ENCODE data around the gene CRISPLD2.

CRISPLD2 gene

DNA sequence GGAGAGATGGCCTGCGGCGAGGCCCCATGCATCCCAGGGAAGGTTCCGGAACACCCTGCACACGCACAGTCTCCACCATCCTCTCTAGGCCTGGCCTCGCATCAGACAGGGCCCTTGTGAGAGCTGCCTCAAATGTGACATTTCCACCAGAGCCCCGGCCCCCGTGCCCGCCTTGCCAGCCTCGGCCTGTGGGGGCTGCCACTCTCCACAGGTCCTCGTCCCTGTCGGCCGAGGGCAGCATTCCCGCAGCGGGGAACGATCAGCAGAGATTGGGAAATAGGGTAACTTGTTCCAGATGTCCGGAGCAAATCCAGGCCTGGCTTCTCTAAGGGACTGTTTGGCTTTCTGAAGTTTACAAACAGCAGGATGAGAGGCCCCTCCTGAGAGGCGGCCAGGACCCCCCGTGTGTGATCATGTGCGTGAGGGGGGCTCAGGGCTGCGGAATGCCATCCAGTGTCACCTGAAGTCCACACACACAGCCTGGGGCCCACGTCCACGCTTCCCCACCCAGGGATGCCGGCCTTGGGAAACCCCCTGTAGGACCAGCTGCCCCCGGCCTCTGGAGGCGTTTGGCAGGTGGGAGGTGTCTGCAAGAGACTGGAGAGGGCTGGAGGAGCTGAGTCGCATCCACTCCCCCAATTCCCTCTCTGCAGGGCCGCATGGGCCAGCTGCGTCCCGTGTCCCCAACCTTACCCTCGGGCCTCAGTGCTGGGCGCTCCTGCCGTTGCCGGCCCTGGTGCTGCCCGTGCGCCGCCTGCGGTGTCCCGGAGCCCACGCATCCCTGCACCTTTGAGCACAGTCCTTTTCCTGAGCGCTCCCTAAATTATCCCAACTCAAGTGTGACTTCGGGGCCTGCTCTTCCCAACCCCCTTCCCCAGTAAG is 121.1 kb downstream of the CRISPLD2 start:
- no peak for DNase-seq

DNA sequence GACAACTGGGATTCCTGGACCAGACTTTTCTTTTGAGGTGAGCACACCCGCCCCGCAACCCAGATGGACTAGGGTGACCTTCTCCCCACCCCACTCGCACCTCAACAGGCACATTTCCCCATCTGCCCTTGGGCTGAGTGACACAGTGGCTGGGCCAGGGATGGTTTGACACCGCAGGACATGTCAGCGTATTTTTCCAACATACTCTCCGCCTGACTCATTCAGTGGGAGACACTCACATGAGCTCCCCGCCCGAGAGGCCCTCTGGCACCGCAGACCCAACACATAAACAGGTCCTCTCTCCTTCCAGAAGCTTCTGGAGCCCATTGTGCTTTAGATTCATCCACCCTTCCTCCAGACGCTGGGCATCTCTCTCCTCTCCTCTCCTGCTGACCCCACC is 122.1 kb downstream of the CRISPLD2 start:
- DNase-seq, result no peak

DNA sequence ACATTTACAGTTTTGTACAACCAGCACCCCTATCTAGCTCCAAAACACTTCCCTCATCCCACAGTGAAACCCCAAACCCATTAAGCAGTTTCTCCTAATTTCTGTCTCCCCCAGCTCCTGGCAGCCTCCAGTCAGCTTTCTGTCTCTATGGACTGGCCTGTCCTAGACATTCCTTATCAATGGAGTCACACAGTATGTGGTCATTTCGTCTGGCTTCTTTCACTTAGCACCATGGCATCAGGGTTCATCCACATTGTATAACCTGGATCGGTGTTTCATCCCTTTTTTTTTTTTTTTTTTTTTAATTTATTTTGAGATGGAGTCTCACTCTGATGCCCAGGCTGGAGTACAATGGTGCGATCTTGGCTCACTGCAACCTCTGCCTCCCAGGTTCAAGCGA is 123.0 kb downstream of the CRISPLD2 start:
- DNase-seq, result no peak

DNA sequence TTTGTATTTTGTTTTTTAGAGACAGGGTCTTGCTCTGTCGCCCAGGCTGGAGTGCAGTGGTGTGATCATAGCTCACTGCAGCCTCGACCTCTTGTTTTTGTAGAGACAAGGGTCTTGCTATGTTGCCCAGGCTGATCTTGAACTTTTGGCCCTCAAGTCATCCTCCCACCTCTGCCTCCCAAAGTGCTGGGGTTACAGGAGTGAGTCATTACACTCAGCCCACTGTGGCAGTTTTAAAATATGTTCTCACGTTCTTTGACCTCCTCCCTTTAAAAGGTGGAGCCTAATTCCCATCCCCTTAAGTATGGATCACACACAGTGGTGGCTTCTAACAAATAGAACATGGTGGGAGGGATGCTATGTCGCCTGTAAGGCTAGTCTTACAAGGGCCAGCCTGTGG is 123.8 kb downstream of the CRISPLD2 start:
- DNase-seq, result no peak

DNA sequence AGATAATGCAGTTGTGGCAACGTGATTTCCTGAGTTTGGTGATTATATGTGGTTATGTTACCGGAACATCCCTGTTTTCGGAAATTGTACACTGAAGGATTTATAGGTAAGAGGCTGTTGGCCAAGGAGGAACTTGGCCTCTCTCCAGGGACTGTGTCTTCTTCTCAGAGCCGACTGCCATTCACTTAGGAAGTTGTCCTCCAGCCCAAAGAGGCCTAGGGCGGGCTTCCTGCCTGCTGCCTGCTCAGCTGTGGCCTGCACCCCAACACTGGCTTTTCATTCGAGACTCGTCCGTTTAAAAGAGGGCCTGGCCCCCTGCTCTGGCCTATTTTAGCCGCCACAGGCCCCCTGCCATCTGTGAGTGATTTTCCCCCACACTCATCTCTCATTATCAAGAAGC is 127.2 kb downstream of the CRISPLD2 start:
- DNase-seq, result no peak

- DNase-seq, result no peak
These were observed 128.4 kb downstream of the CRISPLD2 start for GRCh38 chr16:84947996-84948850.

DNA sequence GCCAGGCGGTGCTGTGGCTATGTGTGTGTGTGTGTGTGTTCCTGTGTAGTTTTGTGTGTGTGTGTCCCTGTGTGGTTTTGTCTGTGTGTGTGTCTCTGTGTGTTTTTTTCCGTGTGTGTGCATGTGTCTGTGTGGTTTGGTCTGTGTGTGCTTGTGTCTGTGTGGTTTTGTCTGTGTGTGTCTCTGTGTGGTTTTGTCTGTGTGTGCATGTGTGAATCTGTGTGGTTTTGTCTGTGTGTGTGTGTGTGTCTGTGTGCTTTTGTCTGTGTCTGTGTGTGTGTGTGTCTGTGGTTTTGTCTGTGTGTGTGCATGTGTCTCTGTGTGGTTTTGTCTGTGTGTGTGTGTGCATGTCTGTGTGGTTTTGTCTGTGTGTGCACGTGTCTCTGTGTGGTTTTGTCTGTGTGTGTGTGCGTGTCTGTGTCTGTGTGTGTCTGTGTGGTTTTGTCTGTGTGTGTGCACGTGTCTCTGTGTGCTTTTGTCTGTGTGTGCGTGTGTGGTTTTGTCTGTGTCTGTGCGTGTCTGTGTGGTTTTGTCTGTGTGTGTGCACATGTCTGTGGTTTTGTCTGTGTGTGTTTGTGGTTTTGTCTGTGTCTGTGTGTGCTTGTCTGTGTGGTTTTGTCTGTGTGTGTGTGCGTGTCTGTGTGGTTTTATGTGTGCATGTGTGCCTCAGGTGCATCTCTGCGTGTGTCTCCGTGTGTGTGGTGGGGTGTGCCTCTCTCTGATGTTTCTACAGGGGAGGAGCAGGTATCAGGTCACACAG is 129.2 kb downstream of the CRISPLD2 start:
- DNase-seq, result no peak

- no peak for DNase-seq
These were observed 130.1 kb downstream of the CRISPLD2 start for GRCh38 chr16:84949772-84950436.

- peak; percentile 9 to 25 for DNase-seq
These were observed 131.1 kb downstream of the CRISPLD2 start for GRCh38 chr16:84950906-84951305.

DNA sequence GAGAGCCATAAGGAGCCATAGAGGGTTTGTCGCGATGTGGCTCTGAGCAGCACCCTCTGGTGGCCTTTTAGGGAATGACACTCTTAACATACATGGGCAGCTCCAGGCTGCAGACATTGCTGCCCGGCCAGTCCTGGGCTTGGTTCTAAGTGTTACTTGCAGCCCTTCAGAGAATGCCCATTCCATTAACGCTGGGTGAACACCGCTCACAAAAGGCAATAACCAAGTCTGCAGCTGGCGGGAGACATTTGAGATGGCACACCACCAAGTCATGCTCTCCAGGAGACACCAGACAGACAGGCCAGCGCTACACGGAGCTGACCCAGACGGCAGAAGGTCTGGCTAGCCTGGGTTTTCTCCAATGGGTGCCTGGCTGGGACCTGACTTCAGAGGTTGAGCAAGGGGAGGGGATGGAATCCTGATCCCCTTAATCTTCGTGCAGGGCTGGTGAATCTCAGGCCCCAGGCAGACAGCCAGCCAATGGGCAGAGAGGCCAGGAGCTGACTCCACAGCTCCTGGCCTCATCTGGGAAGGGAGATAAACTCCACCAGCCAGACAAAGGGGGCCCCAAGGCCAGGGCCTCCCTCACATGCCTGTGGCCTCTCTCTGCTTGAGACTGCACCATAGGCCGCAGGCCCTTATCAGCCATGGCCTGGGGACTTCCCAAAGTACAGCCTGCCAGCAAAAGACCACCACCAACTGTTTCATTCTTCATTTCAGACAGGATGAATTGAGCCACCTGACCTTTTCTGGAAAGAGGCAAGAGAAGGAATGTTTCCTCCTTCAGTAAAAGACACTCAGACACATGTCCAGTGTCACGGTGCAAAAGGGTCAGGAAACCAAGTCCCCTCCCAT is 132.8 kb downstream of the CRISPLD2 start:
- peak; percentile 59 to 66 for DNase-seq

- DNase-seq, result no peak
These were observed 133.5 kb downstream of the CRISPLD2 start for GRCh38 chr16:84953190-84953746.

DNA sequence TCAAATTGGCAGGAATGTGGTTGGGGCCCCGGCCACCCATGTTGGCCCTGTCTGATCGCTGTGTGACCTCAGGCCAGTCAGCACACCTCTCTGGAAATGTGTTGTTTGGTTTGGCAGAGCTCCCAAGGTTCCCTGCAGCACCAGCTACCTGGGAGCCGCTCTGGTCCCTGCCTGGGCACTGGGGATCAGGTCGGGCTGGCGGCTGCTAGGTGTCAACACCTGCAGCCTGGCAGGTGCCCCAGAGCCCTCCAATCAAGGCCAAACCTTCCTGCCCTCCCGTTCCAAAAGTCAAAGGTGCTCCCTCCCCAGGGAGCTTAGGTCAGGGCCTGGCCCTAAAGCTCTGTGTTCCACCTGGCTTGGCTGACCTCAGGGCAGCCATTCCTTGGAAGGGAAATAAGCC is 135.6 kb downstream of the CRISPLD2 start:
- no peak for DNase-seq

DNA sequence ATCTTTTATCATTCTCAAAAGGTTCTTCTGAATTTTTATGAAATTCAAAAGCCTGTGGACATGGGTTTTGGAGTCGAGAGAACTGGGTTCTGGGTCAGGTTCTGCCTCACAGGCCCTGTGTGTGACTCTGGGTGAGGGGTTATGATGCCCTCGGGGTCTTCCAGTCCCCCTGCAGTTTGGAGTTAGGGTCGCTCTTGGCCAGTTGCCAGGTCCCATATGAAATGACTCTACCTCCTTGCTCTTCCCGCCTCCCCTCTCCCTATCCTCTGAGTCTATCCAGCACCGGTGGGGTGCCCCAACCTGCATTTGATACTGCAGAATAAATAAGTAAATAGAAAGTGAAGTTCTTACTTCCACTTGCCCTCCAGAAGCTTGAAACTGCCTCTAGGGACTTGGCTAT is 137.4 kb downstream of the CRISPLD2 start:
- DNase-seq, result no peak

- no peak for DNase-seq
These were observed 138.0 kb downstream of the CRISPLD2 start for GRCh38 chr16:84957792-84958191.
